Activated CD8-positive, alpha-beta memory T cell treated with anti-CD3 and anti-CD28 coated beads, Interleukin-2, amount 50 U/mL, for 1 hour (primary cell): ENCODE data around the gene TRNAU1AP.
A peak's percentile ranks its signal among the peaks of the same experiment; 100 is the strongest.
"Not testable (repeated sequence)": the region's sequence is repeated elsewhere in the genome, so short reads cannot be mapped to it uniquely, and the experiment has no call there.

Experiments
- DNase-seq: peaks from one replicate; pipeline ENCODE4 v3.0.0-alpha.2; 2020; ENCODE audit errors: extremely low read depth

Gene TRNAU1AP

DNA sequence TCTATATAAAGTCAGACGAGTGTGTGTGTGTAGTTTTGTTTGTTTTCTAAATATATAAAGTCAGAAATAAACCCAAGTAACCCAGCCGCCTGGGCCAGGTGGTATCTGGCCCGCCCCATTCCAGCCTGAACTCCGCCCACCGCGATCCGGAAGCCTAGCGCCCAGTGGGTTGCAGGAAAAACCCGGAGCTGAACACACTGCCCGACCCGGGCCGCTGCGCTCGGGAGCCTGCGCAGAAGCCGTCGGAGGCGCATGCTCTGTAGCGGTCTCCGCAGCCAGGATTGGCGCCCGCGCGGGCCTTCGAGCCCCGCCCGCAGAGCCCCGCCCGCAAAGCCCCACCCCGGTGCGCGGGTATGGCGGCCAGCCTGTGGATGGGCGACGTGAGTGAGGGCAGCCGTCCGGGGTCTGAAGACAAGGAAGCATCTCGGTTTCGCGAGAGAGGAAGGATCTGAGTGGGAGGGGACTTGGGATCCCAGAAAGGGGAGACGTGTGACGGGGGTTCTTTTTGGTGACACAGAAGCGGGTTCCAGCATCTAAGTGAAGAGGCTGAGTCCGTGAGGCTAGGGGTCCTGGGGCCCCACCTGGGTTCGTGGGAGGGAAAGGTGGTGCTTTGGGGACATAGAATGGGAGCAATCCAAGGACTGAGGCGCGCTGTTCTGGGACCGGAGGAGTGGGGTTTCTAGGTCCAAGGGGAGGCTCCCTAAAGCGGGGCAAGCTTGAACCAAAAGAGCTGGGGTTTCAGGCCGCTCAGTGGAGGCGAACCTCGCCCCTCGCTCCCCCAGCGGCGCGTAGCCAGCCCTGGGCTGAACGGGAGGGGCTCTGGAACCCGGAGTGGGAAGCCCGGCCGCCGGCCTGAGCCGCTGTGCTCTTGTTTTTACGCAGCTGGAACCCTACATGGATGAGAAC lies at the start of gene TRNAU1AP:
Gene TRNAU1AP (plus strand): TSS at position 328 of the 906 bp plus-strand sequence. CDS start 26 bp downstream, at position 354.
- peak; percentile 85 for DNase-seq

DNA sequence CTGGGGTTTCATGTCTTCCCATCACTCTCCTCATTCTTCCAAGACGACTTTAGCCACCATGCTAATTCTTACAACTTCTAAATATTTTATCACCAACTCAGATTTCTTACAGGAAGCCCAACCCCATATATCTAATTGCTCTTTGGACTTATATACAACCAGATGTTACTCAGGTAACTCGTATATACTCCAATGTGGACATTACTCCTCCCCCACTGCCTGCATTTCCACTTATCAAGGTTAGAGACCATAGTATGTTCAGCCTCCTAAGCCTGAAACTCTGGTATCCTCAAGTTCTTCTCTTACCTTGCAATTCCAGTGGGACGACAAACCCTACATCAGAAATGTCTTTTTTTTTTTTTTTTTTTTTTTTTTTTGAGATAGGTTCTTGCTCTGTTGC lies 49.8 kb upstream of the TRNAU1AP start:
- no peak for DNase-seq

DNA sequence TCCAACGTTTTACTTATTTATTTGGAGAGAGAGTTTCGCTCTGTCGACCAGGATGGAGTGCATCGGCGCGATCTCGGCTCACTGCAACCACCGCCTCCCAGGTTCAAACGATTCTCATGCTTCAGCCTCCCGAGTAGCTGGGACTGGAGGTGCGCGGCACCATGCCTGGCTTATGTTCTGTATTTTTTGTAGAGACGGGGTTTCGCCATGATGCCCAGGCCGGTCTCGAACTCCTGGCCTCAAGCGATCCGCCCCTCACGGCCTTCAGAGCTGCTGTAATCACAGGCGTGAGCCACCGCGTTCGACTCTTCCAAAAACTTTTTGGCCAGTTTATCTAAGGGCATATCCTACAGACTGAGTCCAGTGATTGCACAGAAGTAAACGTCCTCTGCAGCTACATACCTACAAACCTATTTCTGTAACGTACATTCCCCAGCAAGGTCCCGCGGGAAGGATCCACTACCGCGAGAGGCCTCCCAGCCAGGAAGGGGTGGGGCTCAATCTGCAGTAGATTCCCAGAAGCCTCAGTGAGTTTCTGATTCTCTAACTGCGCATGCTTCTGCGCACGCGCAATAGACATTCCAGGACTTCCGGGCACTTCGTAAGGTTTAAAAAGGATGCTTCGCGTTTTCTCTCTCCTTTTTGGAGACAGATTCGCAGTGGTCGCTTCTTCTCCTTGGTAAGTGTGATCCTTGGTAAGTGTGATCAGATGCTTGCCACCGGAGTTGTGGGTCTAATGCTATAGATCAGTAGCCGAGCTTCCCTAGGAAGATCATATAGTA lies 47.3 kb upstream of the TRNAU1AP start, which contains the start of gene RCC1:
Gene RCC1 (plus strand): TSS at position 638 of the 782 bp plus-strand sequence. CDS start 23,824 bp downstream, outside the sequence.
- peak; percentile 93 for DNase-seq

DNA sequence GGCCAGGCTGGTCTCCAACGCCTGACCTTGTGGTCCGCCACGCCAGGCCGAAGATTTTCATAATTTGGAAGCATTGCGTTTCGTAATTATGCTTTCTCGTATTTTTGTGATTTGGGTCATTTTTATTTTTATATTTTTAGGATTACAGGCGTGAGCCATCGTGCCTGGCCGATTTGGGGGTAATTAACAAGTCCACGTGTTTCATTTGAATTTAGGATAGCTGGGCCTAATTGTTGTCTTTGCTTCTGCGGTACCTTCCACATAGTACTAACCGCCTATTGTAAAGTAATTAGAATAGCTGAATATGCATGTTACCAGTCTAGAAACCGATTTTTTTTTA lies 46.0 kb upstream of the TRNAU1AP start:
- no peak for DNase-seq

DNA sequence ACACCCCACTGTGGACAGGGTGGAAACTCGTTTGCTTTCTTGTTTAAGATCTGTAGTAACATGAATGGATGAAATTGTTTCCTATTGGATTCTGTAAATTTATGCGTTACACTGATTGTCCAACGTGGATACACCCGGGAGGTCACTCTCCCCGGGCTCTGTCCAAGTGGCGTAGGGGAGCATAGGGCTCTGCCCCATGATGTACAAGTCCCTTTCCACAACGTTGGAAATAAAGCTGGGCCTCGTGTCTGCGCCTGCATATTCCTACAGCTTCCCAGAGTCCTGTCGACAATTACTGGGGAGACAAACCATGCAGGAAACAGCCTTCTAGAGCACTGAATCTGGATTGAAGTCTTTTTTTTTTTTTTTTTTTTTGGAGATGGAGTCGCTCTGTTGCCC lies 45.6 kb upstream of the TRNAU1AP start:
- no peak for DNase-seq

DNA sequence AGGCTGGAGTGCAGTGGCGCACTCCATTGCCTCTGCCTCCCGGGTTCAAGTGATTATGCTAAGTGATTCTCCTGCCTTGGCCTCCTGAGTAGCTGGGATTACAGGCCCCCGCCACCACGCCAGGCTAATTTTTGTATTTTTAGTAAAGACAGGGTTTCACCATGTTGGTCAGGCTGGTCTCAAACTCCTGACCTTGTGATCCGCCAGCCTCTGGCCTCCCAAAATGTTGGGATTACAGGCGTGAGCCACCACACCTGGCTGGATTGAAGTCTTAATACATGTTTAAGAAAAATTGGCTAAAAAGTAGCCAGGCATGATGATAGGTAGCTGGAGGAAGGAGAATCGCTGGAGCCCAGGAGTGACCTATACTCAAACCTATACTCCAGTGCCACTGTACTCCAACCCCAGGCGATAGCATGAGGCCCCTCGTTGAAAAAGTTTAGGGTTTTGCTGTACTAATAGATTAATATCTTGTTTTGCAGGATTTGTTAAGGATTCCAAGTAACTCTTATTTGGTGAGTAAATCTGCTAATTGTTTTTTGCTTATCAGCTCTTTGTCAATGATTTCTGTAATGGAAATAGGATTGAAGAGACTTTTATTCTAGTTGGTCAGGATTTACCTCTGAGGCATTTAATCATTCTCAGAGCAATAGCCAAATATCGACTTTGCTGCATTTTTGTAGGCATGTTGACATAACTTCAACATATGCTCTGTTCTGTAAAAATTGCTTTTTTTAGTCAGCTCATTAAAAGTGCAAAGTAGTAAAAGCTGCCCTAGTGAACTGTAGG lies 45.0 kb upstream of the TRNAU1AP start:
- DNase-seq = no peak

DNA sequence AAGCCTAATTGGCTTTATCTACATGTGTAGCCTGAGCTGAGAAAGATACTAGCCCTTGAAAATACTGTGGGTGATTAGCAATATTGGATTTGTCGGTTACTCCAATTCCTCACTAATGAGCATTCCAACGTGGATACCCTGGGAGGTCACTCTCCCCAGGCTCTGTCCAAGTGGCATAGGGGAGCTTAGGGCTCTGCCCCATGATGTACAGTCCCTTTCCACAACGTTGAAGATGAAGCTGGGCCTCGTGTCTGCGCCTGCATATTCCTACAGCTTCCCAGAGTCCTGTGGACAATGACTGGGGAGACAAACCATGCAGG lies 44.5 kb upstream of the TRNAU1AP start:
- no peak for DNase-seq

DNA sequence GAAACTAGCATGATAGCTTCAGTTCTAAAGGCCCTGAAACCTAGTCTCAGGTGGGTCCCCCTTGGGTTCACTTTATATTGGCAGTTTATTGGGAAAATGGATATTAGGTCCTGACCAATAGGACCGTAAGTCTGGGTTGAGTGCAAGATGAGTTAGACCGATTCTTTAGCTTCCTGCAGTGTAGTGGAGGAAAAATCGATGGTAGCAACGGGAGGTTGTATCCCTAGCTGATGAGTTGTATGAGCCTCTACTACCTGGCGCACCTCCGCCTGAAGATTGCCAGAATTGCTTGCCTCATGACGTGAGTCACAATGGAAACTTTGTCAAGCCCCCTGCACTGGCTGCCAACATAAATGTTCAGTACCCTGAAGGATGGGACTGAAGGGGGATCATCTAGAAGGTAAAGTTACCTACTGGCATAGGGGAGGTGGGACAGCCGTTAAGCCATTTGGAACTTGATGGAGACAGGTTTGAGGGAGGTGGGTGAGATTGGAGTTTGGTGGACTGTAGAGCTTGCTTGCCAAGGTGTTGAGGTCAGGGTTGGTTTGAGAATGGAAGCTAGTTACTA lies 43.1 kb upstream of the TRNAU1AP start:
- no peak for DNase-seq

DNA sequence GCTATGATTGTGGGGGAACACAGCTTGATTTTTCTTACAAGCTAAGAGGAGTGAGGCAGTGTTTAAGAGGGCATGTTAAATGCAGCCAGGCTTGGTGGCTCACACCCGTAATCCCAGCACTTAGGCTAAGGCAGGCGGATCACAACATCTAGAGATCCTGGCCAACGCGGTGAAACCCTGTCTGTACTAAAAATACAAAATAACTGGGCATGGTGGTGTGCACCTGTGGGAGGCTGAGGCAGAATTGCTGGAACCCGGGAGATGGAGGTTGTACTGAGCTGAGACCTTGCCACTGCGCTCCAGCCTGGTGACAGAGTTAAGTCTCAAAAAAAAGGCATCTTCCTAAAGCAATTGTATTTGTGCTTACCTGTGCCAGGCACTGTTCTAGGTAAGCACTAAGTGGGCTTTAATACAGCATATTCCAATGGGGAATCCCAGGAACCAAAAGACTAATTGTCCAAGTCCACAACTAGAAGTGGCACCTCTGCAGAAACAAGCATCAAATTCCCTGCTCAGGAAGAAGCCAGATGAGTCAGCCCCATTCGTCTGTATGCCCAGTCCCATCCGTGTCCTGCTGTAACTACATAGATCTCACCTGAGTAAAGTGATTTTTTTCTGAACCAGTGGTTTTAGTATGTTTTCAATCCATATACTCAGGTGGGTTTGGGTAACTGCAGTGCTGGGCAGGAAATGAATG lies 42.5 kb upstream of the TRNAU1AP start:
- DNase-seq = no peak

DNA sequence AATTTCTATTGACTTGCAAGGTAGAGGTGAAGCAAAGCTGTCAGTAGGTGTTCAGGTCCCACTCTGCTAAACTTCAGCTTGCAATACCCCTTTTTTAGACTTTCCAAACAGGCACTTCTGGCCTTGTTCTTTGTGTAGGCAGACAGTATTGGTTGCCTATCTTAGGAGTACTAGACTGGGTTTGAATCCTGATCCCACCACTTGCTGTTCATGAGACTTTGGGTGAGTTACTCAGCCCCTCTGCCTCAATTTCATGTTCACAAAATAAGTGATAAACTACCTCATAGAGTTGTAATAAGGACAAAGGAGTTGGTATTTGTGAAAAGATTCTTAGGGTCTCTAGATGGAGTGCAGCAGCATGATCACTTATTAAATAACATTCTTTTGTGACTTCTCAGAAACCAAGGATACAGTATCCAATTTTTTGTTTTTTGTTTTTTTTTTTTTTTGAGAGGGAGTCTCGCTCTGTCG lies 41.9 kb upstream of the TRNAU1AP start:
- DNase-seq = no peak

DNA sequence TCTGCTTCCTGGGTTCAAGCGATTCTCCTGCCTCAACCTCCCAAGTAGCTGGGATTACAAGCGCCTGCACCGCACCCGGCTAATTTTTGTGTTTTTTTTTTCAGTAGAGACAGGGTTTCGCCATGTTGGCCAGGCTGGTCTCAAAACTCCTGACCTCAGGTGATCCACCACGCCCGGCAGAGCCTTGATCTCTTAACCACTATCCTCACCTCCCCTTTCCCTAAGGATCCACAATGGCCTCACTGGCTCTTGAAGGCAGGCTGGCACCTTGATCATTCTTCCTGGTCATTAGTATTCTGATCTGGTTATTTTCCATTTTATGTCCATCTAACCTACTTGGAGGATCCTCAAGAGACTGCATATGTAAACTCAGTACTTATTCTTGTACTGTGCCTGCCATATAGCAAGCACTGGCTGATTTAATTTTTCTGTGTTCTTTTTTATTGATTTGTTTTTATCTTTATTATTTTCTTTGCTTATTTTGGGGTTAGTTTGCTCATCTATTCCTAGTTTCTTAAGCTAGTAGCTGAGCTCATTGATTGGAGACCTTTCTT lies 40.8 kb upstream of the TRNAU1AP start:
- no peak for DNase-seq

DNA sequence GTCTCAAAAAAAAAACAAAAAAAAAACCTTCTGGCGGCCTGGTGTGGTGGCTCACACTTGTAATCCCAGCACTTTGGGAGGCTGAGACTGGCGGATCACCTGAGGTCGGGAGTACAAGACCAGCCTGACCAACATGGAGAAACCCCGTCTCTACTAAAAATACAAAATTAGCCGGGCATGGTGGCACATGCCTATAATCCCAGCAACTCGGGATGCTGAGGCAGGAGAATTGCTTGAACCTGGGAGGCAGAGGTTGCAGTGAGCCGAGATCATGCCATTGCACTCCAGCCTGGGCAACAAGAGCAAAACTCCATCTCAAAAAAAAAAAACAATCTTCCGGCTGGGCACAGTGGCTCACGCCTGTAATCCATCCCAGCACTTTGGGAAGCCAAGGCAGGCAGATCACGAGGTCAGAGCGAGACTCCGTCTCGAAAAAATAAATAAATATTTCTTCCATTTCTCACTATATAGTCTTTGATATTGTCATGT lies 38.4 kb upstream of the TRNAU1AP start:
- DNase-seq = not testable (repeated sequence)

DNA sequence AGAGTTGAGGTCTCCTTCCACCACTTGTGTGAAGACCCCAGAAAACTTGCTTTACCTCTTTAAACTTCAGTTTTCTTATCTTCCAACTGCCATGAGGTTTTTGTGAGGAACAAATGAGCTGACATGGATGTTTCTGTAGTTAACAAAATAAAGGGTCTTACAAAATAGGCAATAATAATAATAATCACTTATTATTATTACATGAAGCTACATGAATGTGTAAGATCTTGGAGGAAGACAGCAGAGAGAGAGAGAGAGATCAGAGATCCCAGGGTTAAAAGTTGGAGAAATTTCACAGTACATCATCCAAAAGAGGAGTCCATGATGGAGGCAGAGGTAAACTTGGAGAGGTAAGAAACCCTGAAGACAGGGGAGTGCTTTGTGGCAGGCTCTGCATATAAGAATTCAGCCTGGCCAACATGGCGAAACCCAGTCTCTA lies 36.3 kb upstream of the TRNAU1AP start:
- DNase-seq = no peak

DNA sequence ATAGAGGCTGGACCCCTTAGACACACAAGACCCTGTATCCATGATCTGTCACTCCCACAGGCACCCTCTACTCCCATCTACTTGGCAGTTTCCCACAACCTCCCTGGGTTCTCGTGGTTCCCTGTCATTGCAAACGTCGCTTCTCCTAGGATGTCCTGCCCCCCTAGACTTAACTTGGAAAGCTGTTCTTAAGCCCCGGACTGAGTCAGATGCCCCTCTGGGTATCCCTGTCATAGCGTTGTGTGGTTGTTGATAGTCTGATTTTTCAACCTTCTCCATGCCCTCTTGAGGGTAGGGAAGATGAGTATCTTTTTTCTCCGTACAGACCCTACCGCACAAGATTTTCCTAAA lies 35.3 kb upstream of the TRNAU1AP start:
- no peak for DNase-seq

DNA sequence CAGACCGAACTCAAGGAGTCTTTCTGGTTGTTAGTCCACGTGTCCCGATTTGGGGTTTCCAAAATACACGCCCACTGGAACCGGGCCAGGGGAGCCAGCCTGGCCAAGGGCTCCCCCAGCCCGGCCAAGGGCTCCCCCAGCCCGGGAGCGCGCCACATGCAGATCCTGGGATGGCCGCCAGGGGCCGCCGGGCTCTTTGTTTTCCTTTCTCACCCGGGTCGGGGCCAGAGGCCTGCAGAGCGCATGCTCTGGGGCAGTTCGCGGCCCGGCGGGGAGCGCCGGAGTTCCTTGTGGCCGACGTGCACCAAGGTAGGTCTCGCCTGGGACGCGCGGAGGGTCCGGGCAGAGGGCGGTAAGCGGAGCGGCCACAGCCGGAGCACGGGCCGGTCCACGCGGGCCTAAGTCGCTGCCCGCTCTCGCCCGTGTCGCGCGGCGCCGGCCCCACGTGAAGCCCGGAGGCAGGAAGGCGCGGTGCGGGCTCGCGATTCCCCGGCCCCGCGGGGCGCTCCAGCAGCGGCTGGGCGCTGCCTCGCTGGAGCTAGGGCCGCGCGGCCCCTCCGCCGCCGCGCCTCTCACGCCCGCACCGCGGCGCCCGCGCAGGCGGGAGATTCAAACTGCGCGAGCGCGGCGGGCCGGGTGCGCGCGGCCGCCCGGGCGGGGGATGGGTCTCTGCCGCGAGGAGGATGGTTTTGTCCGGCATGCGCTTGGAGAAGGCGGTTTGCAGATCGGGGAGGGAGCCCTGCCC lies 34.7 kb upstream of the TRNAU1AP start:
- peak; percentile 55 for DNase-seq

DNA sequence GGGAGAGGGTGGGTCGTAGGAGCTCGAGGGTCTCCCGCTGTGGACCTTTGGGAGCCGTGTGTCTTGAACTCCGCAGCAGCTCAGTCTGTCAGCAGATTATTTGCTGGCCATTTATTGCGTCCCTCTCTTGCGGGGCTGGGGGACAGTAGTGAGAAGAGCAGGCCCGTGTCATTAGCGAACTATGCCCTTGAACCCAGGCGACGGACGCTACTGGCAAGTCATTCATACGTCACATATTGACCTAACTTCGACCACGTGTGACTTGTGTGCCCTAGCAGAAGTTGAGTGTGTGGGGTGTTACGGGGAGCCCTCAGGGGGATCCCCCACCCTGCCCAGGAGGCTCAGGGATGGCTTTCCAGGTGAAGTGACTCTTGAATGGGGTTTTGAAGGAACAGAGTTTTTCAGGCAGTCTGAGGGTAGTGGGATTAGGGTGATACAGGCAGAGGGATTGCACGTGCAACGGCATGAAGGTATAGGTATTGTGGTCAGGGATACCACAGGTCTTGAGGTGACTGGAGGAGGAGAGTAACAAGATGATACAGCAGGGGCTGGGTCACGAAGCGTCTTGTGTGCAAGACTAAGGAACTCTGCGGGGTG lies 34.0 kb upstream of the TRNAU1AP start:
- DNase-seq = no peak

DNA sequence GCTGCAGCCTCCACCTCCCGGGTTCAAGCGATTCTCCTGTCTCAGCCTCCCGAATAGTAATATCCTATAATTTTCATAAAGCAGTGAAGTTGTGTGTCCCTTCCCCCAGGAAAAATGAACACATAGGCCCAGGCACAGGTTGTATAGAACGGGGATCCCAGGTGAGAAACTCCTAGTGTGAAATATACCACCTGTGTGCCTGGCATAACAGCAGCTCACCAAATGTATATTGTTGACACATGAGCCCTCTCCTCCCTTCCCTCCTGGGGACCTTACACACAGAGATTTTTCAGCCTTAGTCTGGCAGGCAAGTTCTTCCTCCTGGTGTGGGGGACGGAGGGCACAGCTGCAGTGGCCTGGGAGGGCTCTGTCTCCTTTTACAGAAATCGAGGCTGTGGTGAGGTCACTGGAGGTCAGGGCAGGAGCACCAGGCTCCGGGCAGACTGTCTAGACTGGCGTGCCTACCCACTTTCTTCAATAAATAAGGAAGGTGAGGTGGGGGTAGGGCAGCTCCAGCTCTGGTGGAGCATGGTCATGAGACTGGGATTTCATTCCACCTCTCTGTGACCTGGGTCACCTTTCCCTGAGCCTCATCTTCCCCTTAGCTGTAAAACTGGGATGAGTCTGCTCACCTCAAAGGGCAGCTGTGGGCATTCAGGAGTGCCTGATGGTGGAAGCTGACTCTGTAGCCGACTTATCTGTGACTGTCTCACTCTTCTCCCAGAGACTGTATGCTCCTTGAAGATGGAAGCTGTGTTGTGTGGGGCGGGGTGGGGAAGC lies 32.7 kb upstream of the TRNAU1AP start:
- no peak for DNase-seq

DNA sequence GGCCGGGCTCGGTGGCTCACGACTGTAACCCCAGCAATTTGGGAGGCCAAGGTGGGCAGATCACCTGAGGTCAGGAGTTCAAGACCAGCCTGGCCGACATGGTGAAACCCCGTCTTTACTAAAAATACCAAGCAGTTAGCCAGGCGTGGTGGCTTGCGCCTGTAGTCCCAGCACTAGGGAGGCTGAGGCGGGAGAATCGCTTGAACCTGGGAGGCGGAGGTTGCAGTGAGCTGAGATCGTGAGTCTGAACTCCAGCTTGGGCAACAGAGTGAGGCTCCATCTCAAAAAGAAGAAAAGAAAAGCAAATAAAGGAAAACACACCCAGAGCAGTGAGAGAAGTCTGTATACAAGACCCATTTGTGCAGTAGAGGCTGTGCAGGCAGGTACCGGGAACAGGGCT lies 32.1 kb upstream of the TRNAU1AP start:
- not testable (repeated sequence) for DNase-seq
